Measurements from ENCODE around the gene AGAP9.
"Not testable (repeated sequence)": the region's sequence is repeated elsewhere in the genome, so short reads cannot be mapped to it uniquely, and the experiment has no call there.

Gene AGAP9

GRCh38 chr10:47485943-47486342 lies 37.5 kb downstream of the AGAP9 start:
- DNase-seq (ENCODE audit: low read depth in 2 of 2), result peak in 1 of 2 experiments; percentile 10

GRCh38 chr10:47484786-47485185 lies 38.7 kb downstream of the AGAP9 start:
- DNase-seq (ENCODE audit: low read depth in 2 of 2), result not testable (repeated sequence)

- DNase-seq (ENCODE audit: low read depth in 2 of 2), result not testable (repeated sequence)
These were observed 39.5 kb downstream of the AGAP9 start, which contains the start of gene ANXA8 for GRCh38 chr10:47483923-47484322. Gene ANXA8 (minus strand): TSS chr10:47484115. CDS start chr10:47483933, 182 bp downstream.

GRCh38 chr10:47482367-47482766 lies 41.1 kb downstream of the AGAP9 start:
- not testable (repeated sequence) for DNase-seq (ENCODE audit: low read depth in 2 of 2)

GRCh38 chr10:47481768-47482181 lies 41.7 kb downstream of the AGAP9 start:
- DNase-seq (ENCODE audit: low read depth in 2 of 2), result not testable (repeated sequence)

GRCh38 chr10:47481182-47481766 lies 42.2 kb downstream of the AGAP9 start:
- DNase-seq (ENCODE audit: low read depth in 2 of 2), result not testable (repeated sequence)

GRCh38 chr10:47480133-47480532 lies 43.3 kb downstream of the AGAP9 start:
- not testable (repeated sequence) for DNase-seq (ENCODE audit: low read depth in 2 of 2)

- DNase-seq (ENCODE audit: low read depth in 2 of 2), result not testable (repeated sequence)
These were observed 45.3 kb downstream of the AGAP9 start for GRCh38 chr10:47478114-47478513.

- DNase-seq (ENCODE audit: low read depth in 2 of 2), result not testable (repeated sequence)
These were observed 46.4 kb downstream of the AGAP9 start for GRCh38 chr10:47477078-47477477.

GRCh38 chr10:47475101-47475500 lies 48.3 kb downstream of the AGAP9 start:
- not testable (repeated sequence) for DNase-seq (ENCODE audit: low read depth in 2 of 2)

- DNase-seq (ENCODE audit: low read depth in 2 of 2), result not testable (repeated sequence)
These were observed 49.9 kb downstream of the AGAP9 start for GRCh38 chr10:47473516-47473915.

- not testable (repeated sequence) for DNase-seq (ENCODE audit: low read depth in 2 of 2)
These were observed 50.8 kb downstream of the AGAP9 start for GRCh38 chr10:47472647-47473046.

- not testable (repeated sequence) for DNase-seq (ENCODE audit: low read depth in 2 of 2)
These were observed 51.4 kb downstream of the AGAP9 start for GRCh38 chr10:47472072-47472471.

GRCh38 chr10:47468731-47469528 lies 54.5 kb downstream of the AGAP9 start:
- DNase-seq (ENCODE audit: low read depth in 2 of 2), result not testable (repeated sequence)

- not testable (repeated sequence) for DNase-seq (ENCODE audit: low read depth in 2 of 2)
These were observed 55.5 kb downstream of the AGAP9 start for GRCh38 chr10:47467957-47468356.

GRCh38 chr10:47467458-47467857 lies 56.0 kb downstream of the AGAP9 start:
- DNase-seq (ENCODE audit: low read depth in 2 of 2), result not testable (repeated sequence)

GRCh38 chr10:47465216-47465917 lies 58.1 kb downstream of the AGAP9 start:
- not testable (repeated sequence) for DNase-seq (ENCODE audit: low read depth in 2 of 2)

GRCh38 chr10:47462577-47463358 lies 60.7 kb downstream of the AGAP9 start:
- DNase-seq (ENCODE audit: low read depth in 2 of 2), result not testable (repeated sequence)

- DNase-seq (ENCODE audit: low read depth in 2 of 2), result peak in 1 of 2 experiments; percentile 4
These were observed 62.2 kb downstream of the AGAP9 start for GRCh38 chr10:47461261-47461687.

GRCh38 chr10:47458466-47459154 lies 64.8 kb downstream of the AGAP9 start:
- peak in 1 of 2 experiments; percentile 19 for DNase-seq (ENCODE audit: low read depth in 2 of 2)

GRCh38 chr10:47457826-47458225 lies 65.6 kb downstream of the AGAP9 start:
- DNase-seq (ENCODE audit: low read depth in 2 of 2), result no peak

Measured in fibroblast of skin of left biceps (primary cell).